IMR-90 (cell line): Measurements from ENCODE around the gene NDRG2. TPM values are rescaled to one million over a fixed set of nuclear protein-coding genes. Genes with fewer than 3 reads are reported as not detected.

Experiments used
- ATAC-seq: fragments of 200-7000 bp; cut with Tn5 transposase; 2 replicates; pipeline ENCODE4 v1.9.1; 2020; ENCODE audit warnings: low read depth, mild to moderate bottlenecking, moderate library complexity
- BruUV-seq: library from RNA; stranded (reverse); fragments of 400-500 nt; replicated peaks from 2 replicates; lab custom pipeline; 2021; lab: Mats Ljungman, UMichigan
- CTCF ChIA-PET: fragments of 300-600 bp; formaldehyde crosslinking; extraction: SDS; loops from one replicate; lab custom pipeline; 2021; ENCODE audit warnings: antibody characterized with exemption; lab: Yijun Ruan, JAX
- POLR2A ChIA-PET: fragments of 300-600 bp; sonication (Branson Sonifier 250); formaldehyde crosslinking; loops from one replicate; lab custom pipeline; 2022; ENCODE audit warnings: antibody characterized with exemption; ENCODE audit not compliant: unreplicated experiment; lab: Charles Lee
- DNase-seq: peaks from one replicate; pipeline ENCODE4 v3.0.0; 2013
- H2AFZ ChIP-seq: replicated peaks from 2 replicates; pipeline ENCODE3; 2013; ENCODE audit warnings: low read length, mild to moderate bottlenecking; ENCODE audit not compliant: poor library complexity
- H2AK5ac ChIP-seq: 2 replicates; pipeline ENCODE4 v1.6.1; 2013; ENCODE audit warnings: low read depth, low read length, inconsistent platforms
- H2AK9ac ChIP-seq: replicated peaks from 2 replicates; pipeline ENCODE3; 2013; ENCODE audit warnings: mild to moderate bottlenecking, low read depth, low read length, moderate library complexity; ENCODE audit not compliant: poor library complexity
- H2BK120ac ChIP-seq: 2 replicates; pipeline ENCODE4 v1.6.1; 2013; ENCODE audit warnings: low read depth, low read length, inconsistent platforms
- H2BK15ac ChIP-seq: 3 replicates; pipeline ENCODE4 v1.6.1; 2013; ENCODE audit warnings: low read depth, low read length, inconsistent platforms
- H2BK20ac ChIP-seq: 2 replicates; pipeline ENCODE4 v1.6.1; 2013; ENCODE audit warnings: low read depth, mild to moderate bottlenecking, inconsistent platforms, low read length, moderate library complexity
- H2BK5ac ChIP-seq: 2 replicates; pipeline ENCODE4 v1.6.1; 2013; ENCODE audit warnings: mild to moderate bottlenecking, low read depth, low read length, inconsistent platforms; ENCODE audit not compliant: poor library complexity, severe bottlenecking
- H3K14ac ChIP-seq: replicated peaks from 2 replicates; pipeline ENCODE4 v1.6.1; 2013; ENCODE audit warnings: low read depth, low read length, inconsistent platforms
- H3K18ac ChIP-seq: 2 replicates; pipeline ENCODE4 v1.6.1; 2013; ENCODE audit warnings: low read depth, low read length, control low read depth
- H3K23ac ChIP-seq: 2 replicates; pipeline ENCODE4 v1.6.1; 2013; ENCODE audit warnings: low read depth, low read length, inconsistent platforms
- H3K27ac ChIP-seq: 2 replicates; pipeline ENCODE4 v1.5.1; 2013; ENCODE audit warnings: mild to moderate bottlenecking, control low read depth, low read length; ENCODE audit not compliant: insufficient read depth
- H3K27me3 ChIP-seq: 2 replicates; pipeline ENCODE4 v1.6.1; 2013; ENCODE audit warnings: low read length; ENCODE audit not compliant: control insufficient read depth, insufficient read depth
- H3K36me3 ChIP-seq: 2 replicates; pipeline ENCODE4 v1.6.1; 2013; ENCODE audit warnings: low read length, mixed read lengths; ENCODE audit not compliant: control insufficient read depth, insufficient read depth
- H3K4ac ChIP-seq: 2 replicates; pipeline ENCODE4 v1.6.1; 2013; ENCODE audit warnings: low read depth, low read length, inconsistent platforms
- H3K4me1 ChIP-seq: 2 replicates; pipeline ENCODE4 v1.6.1; 2013; ENCODE audit warnings: low read length, mixed read lengths; ENCODE audit not compliant: control insufficient read depth, insufficient read depth
- H3K4me2 ChIP-seq: 2 replicates; pipeline ENCODE4 v1.6.1; 2013; ENCODE audit warnings: low read depth, mild to moderate bottlenecking, control low read depth, low read length, moderate library complexity
- H3K4me3 ChIP-seq: 2 replicates; pipeline ENCODE4 v1.5.1; 2013; ENCODE audit warnings: low read depth, mild to moderate bottlenecking, control low read depth, low read length, moderate library complexity; ENCODE audit not compliant: insufficient read depth
- H3K56ac ChIP-seq: 2 replicates; pipeline ENCODE4 v1.6.1; 2013; ENCODE audit warnings: low read length, inconsistent platforms; ENCODE audit not compliant: insufficient read depth; ENCODE audit errors: extremely low read depth
- H3K79me1 ChIP-seq, 2 experiments: 2 replicates each; pipeline ENCODE4 v1.6.1; 2013; ENCODE audit warnings: low read length in 2 of 2, inconsistent platforms in 1 of 2, low read depth in 1 of 2
- H3K9ac ChIP-seq: 2 replicates; pipeline ENCODE4 v1.6.1; 2013; ENCODE audit warnings: low read depth, low read length, control low read depth
- H3K9me1 ChIP-seq: 2 replicates; pipeline ENCODE4 v1.6.1; 2013; ENCODE audit warnings: low read length, inconsistent platforms; ENCODE audit not compliant: insufficient read depth
- H3K9me3 ChIP-seq: 2 replicates; pipeline ENCODE4 v1.6.1; 2013; ENCODE audit warnings: low read length; ENCODE audit not compliant: control insufficient read depth, insufficient read depth
- H4K20me1 ChIP-seq: 2 replicates; pipeline ENCODE4 v1.6.1; 2013; ENCODE audit warnings: low read length, inconsistent platforms; ENCODE audit not compliant: insufficient read depth
- H4K5ac ChIP-seq: 2 replicates; pipeline ENCODE4 v1.6.1; 2013; ENCODE audit warnings: mild to moderate bottlenecking, low read depth, low read length, control low read depth
- H4K8ac ChIP-seq, 2 experiments: 2 replicates each; pipeline ENCODE4 v1.6.1; 2013; ENCODE audit warnings: low read depth in 2 of 2, low read length in 2 of 2, control low read depth in 1 of 2, inconsistent platforms in 1 of 2
- H4K91ac ChIP-seq: 2 replicates; pipeline ENCODE4 v1.6.1; 2013; ENCODE audit warnings: low read depth, low read length, inconsistent platforms; ENCODE audit not compliant: insufficient read depth
- CHD1 ChIP-seq: IDR thresholded peaks from 2 replicates; pipeline ENCODE4 v1.6.1; 2012; ENCODE audit warnings: low read depth, low read length, improper control_type of control experiment
- MAZ ChIP-seq: IDR thresholded peaks from 2 replicates; pipeline ENCODE4 v1.6.1; 2012; ENCODE audit warnings: low read depth, mild to moderate bottlenecking, low read length, improper control_type of control experiment, moderate library complexity, borderline replicate concordance
- NFE2L2 ChIP-seq: fragments of 150-350 bp; IDR thresholded peaks from 2 replicates; pipeline ENCODE4 v1.6.1; 2016; ENCODE audit warnings: low read depth, mild to moderate bottlenecking, low read length
- POLR2A ChIP-seq: IDR thresholded peaks from 2 replicates; pipeline ENCODE4 v1.6.1; 2012; ENCODE audit warnings: mild to moderate bottlenecking, low read depth, low read length
- RCOR1 ChIP-seq: IDR thresholded peaks from 2 replicates; pipeline ENCODE4 v1.6.1; 2012; ENCODE audit warnings: mild to moderate bottlenecking, low read length, improper control_type of control experiment; ENCODE audit not compliant: insufficient replicate concordance
- SMC3 ChIP-seq: fragments of 150-350 bp; IDR thresholded peaks from 2 replicates; pipeline ENCODE4 v1.6.1; 2016; ENCODE audit warnings: low read depth, mild to moderate bottlenecking, antibody characterized with exemption, low read length, moderate library complexity
- WGBS, 2 experiments: methylation state at CpG; one replicate each; pipeline versions ENCODE4 v1.1.5 to v1.1.7; 2013; ENCODE audit warnings: missing lambda C conversion rate in 2 of 2; ENCODE audit not compliant: insufficient read length in 1 of 2; ENCODE audit errors: extremely low coverage in 2 of 2; 5-methylcytosine and 5-hydroxymethylcytosine counted together
- dilution Hi-C: fragments of 300-500 bp; cut with HindIII; formaldehyde crosslinking; loops from one replicate; pipeline ENCODE4 v1.14.3; 2018; ENCODE audit warnings: low sequenced_read_pairs; ENCODE audit not compliant: unreplicated experiment
- in situ Hi-C: fragments of 300-500 bp; cut with MboI; formaldehyde crosslinking; loops from 3 replicates; pipeline ENCODE4 v1.14.3; 2019; ENCODE audit warnings: low sequenced_read_pairs, inconsistent platforms, mixed read lengths
- intact Hi-C: fragments of 100-400 bp; cut with micrococcal nuclease; formaldehyde crosslinking; loops from 2 replicates; pipeline ENCODE4 v1.10.0; 2022
- polyA plus RNA-seq, 3 experiments: library from polyadenylated mRNA; depleted of rRNA; stranded (reverse); fragments of >200 nt; gene quantifications; 2 replicates each; pipeline ENCODE4 v1.2.3, GENCODE V29; 2012; ENCODE audit warnings: low replicate concordance in 1 of 3
- total RNA-seq: library from RNA; depleted of rRNA; stranded (reverse); fragments of >200 nt; gene quantifications from 2 replicates; pipeline ENCODE4 v1.2.3, GENCODE V29; 2012
- TF ChIP-seq, protein P1 (sequence below): fragments of 150-350 bp; IDR thresholded peaks from 2 replicates; pipeline ENCODE4 v1.6.1; 2016; ENCODE audit warnings: low read depth, mild to moderate bottlenecking, low read length, moderate library complexity, borderline replicate concordance

The NDRG2 gene
- total and polyA plus RNA-seq, 2 of the 4 experiments (the other 2 are of a cell fraction) = 0.36 to 1.5 TPM

- Histone ChIP-seq H2BK5ac (peak overlapping the region; percentile 97), H3K4me2 (peak overlapping the region; percentile 93), H2AK5ac (peak overlapping the region; percentile 93; the same call in 1 of the 2 replicates), H4K8ac (peak overlapping the region; percentile 49 to 82), H3K79me1 (peaks cover 19 to 60% of the 10 kb centered on the region in 2 experiments), H3K56ac (peak overlapping the region; percentile 81), H3K9me1 (peaks cover 10% of the 10 kb centered on the region), H3K36me3 (peaks cover 33% of the 10 kb centered on the region), H4K20me1 (peaks cover 10% of the 10 kb centered on the region), H2BK20ac (0 out of 2 replicates have a peak overlapping the region, but pooled peaks have one; percentile 18), H3K4ac (peak overlapping the region; percentile 90), H3K4me1 (peaks cover 22% of the 10 kb centered on the region), H2AK9ac (peak overlapping the region; percentile 96), H3K27ac (peak overlapping the region; percentile 96), H3K14ac (peak overlapping the region; percentile 83), H3K9me3 (no peaks in the 10 kb centered on the region), H4K91ac (peak overlapping the region; percentile 66), H3K27me3 (no peaks in the 10 kb centered on the region), H2BK15ac (0 out of 3 replicates have a peak overlapping the region, but pooled peaks have one; percentile 3), H4K5ac (peak overlapping the region; percentile 28), H3K9ac (peak overlapping the region; percentile 91), H2BK120ac (peak overlapping the region; percentile 70), H3K18ac (peak overlapping the region; percentile 21), H3K4me3 (peak overlapping the region; percentile 68), H3K23ac (peak overlapping the region; percentile 82), H2AFZ (peak overlapping the region; percentile 88)
- intact Hi-C loops = loop anchor here (1.0 kb wide), 3 partner anchors 14 to 57 kb away; no protein-coding TSS in a partner anchor
- CTCF ChIA-PET = interaction anchor here (0.7 to 2.8 kb wide), 10 partner anchors 12 to 57 kb away, joined by 3 to 18 read pairs (median 4); no protein-coding TSS in a partner anchor
- peak; percentile 73 for ATAC-seq
- 0% methylated on average over 6 of the region's 37 CpGs; no CpG with 5 or more reads in 1 of the 2 experiments for WGBS, 2 experiments
- TF ChIP-seq NFE2L2 = no peak
- peak; percentile 89; the same call in 1 of the 2 replicates for TF ChIP-seq CHD1
- TF ChIP-seq RCOR1 = no peak
- TF ChIP-seq, protein P1, sequence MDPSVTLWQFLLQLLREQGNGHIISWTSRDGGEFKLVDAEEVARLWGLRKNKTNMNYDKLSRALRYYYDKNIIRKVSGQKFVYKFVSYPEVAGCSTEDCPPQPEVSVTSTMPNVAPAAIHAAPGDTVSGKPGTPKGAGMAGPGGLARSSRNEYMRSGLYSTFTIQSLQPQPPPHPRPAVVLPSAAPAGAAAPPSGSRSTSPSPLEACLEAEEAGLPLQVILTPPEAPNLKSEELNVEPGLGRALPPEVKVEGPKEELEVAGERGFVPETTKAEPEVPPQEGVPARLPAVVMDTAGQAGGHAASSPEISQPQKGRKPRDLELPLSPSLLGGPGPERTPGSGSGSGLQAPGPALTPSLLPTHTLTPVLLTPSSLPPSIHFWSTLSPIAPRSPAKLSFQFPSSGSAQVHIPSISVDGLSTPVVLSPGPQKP = no peak
- peak; percentile 69; the same call in 1 of the 2 replicates for TF ChIP-seq POLR2A
- TF ChIP-seq MAZ = peak; percentile 73
- TF ChIP-seq SMC3 = no peak
- in situ Hi-C loops = no loop called here
- dilution Hi-C loops = no loop called here
- POLR2A ChIA-PET = interaction anchor here (0.6 to 1.0 kb wide), 4 partner anchors 13 to 29 kb away, joined by 3 to 8 read pairs (median 4); partner anchors contain the start of gene TMEM253
- no TSS peak for BruUV-seq
- peak; percentile 95 for DNase-seq
These were observed 46.6 kb upstream of the NDRG2 start for GRCh38 chr14:21071225-21072030.
